SK-N-SH (cell line): Measurements from ENCODE around the gene CYTH4. TPM values are rescaled to one million over a fixed set of nuclear protein-coding genes. Genes with fewer than 3 reads are reported as not detected.

Source experiments
- CTCF ChIA-PET: fragments of 300-600, 350-600 bp; formaldehyde crosslinking; extraction: SDS; loops from one replicate; lab custom pipeline; 2021; lab: Yijun Ruan, JAX
- POLR2A ChIA-PET: fragments of 350-600 bp; sonication (Branson Sonifier 250); formaldehyde crosslinking; extraction: SDS; loops from one replicate; lab custom pipeline; 2020; ENCODE audit warnings: antibody characterized with exemption, inconsistent platforms; lab: Yijun Ruan, JAX
- DNase-seq: peaks from one replicate; pipeline ENCODE4 v3.0.0; 2012
- H2AFZ ChIP-seq: fragments of 200-600 bp; sonication (generic); 2 replicates; pipeline ENCODE4 v1.8.1; 2016; ENCODE audit warnings: antibody characterized with exemption, mild to moderate bottlenecking, low read depth
- H3F3A ChIP-seq: fragments of 200-600 bp; sonication (generic); replicated peaks from 2 replicates; pipeline ENCODE3; 2016; ENCODE audit warnings: antibody characterized with exemption, mild to moderate bottlenecking; ENCODE audit not compliant: insufficient read depth
- H3K27ac ChIP-seq, 2 experiments: fragments of 200-500 bp in 1 of 2; fragments of 200-600 bp in 1 of 2; sonication (Bioruptor generic) in 1 of 2; sonication (generic), shearing (Covaris generic) in 1 of 2; 2 replicates each; pipeline versions ENCODE4 v1.5.1 to v1.6.1; 2014 to 2016; ENCODE audit warnings: low read depth in 2 of 2, inconsistent platforms in 1 of 2, low read length in 1 of 2, mild to moderate bottlenecking in 1 of 2, mixed read lengths in 1 of 2
- H3K27me3 ChIP-seq: fragments of 200-600 bp; sonication (generic), shearing (Covaris generic); 2 replicates; pipeline ENCODE4 v1.6.1; 2016; ENCODE audit warnings: mixed run types; ENCODE audit not compliant: insufficient read depth
- H3K36me3 ChIP-seq, 2 experiments: fragments of 200-500 bp in 1 of 2; fragments of 200-600 bp in 1 of 2; sonication (Bioruptor generic) in 1 of 2; sonication (generic) in 1 of 2; replicated peaks in 1 of 2; 2 replicates each; pipeline versions ENCODE3 to v1.5.1; 2014 to 2016; ENCODE audit warnings: low read length in 1 of 2, mild to moderate bottlenecking in 1 of 2; ENCODE audit not compliant: insufficient read depth in 2 of 2, control insufficient read depth in 1 of 2
- H3K4me1 ChIP-seq, 2 experiments: fragments of 200-500 bp in 1 of 2; fragments of 200-600 bp in 1 of 2; sonication (Bioruptor generic) in 1 of 2; sonication (generic), shearing (Covaris generic) in 1 of 2; 2 replicates each; pipeline versions ENCODE4 v1.5.1 to v1.6.1; 2014 to 2016; ENCODE audit warnings: low read depth in 1 of 2, low read length in 1 of 2, mixed run types in 1 of 2; ENCODE audit not compliant: insufficient read depth in 2 of 2, control insufficient read depth in 1 of 2
- H3K4me2 ChIP-seq: fragments of 200-600 bp; sonication (generic), shearing (Covaris generic); 2 replicates; pipeline ENCODE4 v1.6.1; 2017; ENCODE audit warnings: mixed run types
- H3K4me3 ChIP-seq, 2 experiments: fragments of 200-500 bp in 1 of 2; fragments of 200-600 bp in 1 of 2; sonication (Bioruptor generic) in 1 of 2; sonication (generic), shearing (Covaris generic) in 1 of 2; 2 replicates each; pipeline versions ENCODE4 v1.5.1 to v1.8.1; 2014 to 2016; ENCODE audit warnings: low read depth in 2 of 2, inconsistent platforms in 1 of 2, low read length in 1 of 2, mild to moderate bottlenecking in 1 of 2, mixed read lengths in 1 of 2, moderate library complexity in 1 of 2
- H3K79me2 ChIP-seq: fragments of 200-600 bp; sonication (generic); 2 replicates; pipeline ENCODE4 v1.8.1; 2017; ENCODE audit warnings: mild to moderate bottlenecking; ENCODE audit not compliant: insufficient read depth
- H3K9ac ChIP-seq: fragments of 200-600 bp; sonication (generic); 2 replicates; pipeline ENCODE4 v1.6.1; 2017; ENCODE audit warnings: mixed run types
- H3K9me2 ChIP-seq: fragments of 200-600 bp; sonication (generic); 2 replicates; pipeline ENCODE4 v1.6.1; 2017; ENCODE audit warnings: mixed run types
- H3K9me3 ChIP-seq: fragments of 200-600 bp; sonication (generic); 2 replicates; pipeline ENCODE4 v1.6.1; 2017; ENCODE audit warnings: mixed run types, mild to moderate bottlenecking, moderate library complexity
- H4K20me1 ChIP-seq: fragments of 200-600 bp; sonication (generic); 2 replicates; pipeline ENCODE4 v1.6.1; 2017; ENCODE audit warnings: mild to moderate bottlenecking, mixed run types; ENCODE audit not compliant: insufficient read depth
- FOSL2 ChIP-seq: IDR thresholded peaks from 2 replicates; pipeline ENCODE4 v1.4.0; 2012; ENCODE audit warnings: low read depth, mild to moderate bottlenecking, moderate library complexity, borderline replicate concordance
- FOXM1 ChIP-seq: IDR thresholded peaks from 2 replicates; pipeline ENCODE4 v1.4.0; 2012; ENCODE audit warnings: low read depth, mild to moderate bottlenecking
- MEF2A ChIP-seq: IDR thresholded peaks from 2 replicates; pipeline ENCODE4 v1.4.0; 2012; ENCODE audit warnings: low read depth, borderline replicate concordance
- MXI1 ChIP-seq: IDR thresholded peaks from 2 replicates; pipeline ENCODE4 v1.6.1; 2012; ENCODE audit warnings: mild to moderate bottlenecking, low read depth, low read length, improper control_type of control experiment
- RXRA ChIP-seq: IDR thresholded peaks from 2 replicates; pipeline ENCODE4 v1.4.0; 2012; ENCODE audit warnings: low read depth, mild to moderate bottlenecking, borderline replicate concordance
- SIN3A ChIP-seq: IDR thresholded peaks from 2 replicates; pipeline ENCODE4 v1.6.1; 2012; ENCODE audit warnings: low read depth, mild to moderate bottlenecking, low read length, moderate library complexity, borderline replicate concordance
- SMC3 ChIP-seq: IDR thresholded peaks from 2 replicates; pipeline ENCODE4 v1.6.1; 2012; ENCODE audit warnings: low read depth, low read length, improper control_type of control experiment
- TAF1 ChIP-seq: IDR thresholded peaks from 2 replicates; pipeline ENCODE4 v1.6.1; 2012; ENCODE audit warnings: low read depth, mild to moderate bottlenecking, low read length, moderate library complexity, borderline replicate concordance
- TEAD4 ChIP-seq: IDR thresholded peaks from 2 replicates; pipeline ENCODE4 v1.4.0; 2012; ENCODE audit warnings: mild to moderate bottlenecking, borderline replicate concordance; ENCODE audit not compliant: insufficient read depth
- YY1 ChIP-seq: IDR thresholded peaks from 2 replicates; pipeline ENCODE4 v1.4.0; 2012; ENCODE audit warnings: low read depth, mild to moderate bottlenecking
- whole genome bisulfite sequencing: methylation state at CpG from one replicate; pipeline ENCODE4 v1.1.6; 2017; ENCODE audit warnings: low lambda C conversion rate; 5-methylcytosine and 5-hydroxymethylcytosine counted together
- polyA plus RNA-seq, 3 experiments: library from polyadenylated mRNA; depleted of rRNA; stranded (reverse); fragments of >200 nt; gene quantifications; 2 replicates each; pipeline ENCODE4 v1.2.3, GENCODE V29; 2012
- TF ChIP-seq, protein P1 (sequence below): IDR thresholded peaks from 2 replicates; pipeline ENCODE4 v1.4.0; 2012; ENCODE audit warnings: low read depth, borderline replicate concordance
- TF ChIP-seq, protein P2 (sequence below): IDR thresholded peaks from 2 replicates; pipeline ENCODE4 v1.4.0; 2012; ENCODE audit warnings: low read depth, borderline replicate concordance
- TF ChIP-seq, protein P3 (sequence below): IDR thresholded peaks from 2 replicates; pipeline ENCODE4 v1.6.1; 2012; ENCODE audit warnings: mild to moderate bottlenecking, low read depth, low read length, moderate library complexity

Gene CYTH4
- polyA plus RNA-seq, 1 of the 3 experiments (the other 2 are of a cell fraction): 0.07 TPM

DNA sequence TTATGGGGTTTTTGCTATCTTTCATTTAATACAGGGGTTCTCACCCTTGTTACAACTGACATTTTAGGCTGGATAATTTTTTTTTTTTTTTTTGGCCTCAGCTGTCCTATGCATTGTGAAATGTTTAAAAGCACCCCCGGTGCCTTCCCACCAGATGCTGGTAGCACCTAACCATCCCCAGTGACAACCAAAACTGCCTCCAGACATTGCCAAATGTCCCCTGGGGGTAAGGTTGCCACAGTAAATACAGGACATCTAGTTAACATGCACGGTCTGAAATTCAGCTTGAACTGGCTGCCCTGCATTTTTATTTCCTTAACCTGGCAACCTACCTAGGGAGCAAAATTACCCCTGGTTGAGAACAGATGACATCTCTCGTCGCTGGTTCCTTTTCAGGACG lies 72.4 kb downstream of the CYTH4 start:
- H3K27me3 ChIP-seq: no peaks in the 10 kb centered on the region
- TF ChIP-seq, protein P1, sequence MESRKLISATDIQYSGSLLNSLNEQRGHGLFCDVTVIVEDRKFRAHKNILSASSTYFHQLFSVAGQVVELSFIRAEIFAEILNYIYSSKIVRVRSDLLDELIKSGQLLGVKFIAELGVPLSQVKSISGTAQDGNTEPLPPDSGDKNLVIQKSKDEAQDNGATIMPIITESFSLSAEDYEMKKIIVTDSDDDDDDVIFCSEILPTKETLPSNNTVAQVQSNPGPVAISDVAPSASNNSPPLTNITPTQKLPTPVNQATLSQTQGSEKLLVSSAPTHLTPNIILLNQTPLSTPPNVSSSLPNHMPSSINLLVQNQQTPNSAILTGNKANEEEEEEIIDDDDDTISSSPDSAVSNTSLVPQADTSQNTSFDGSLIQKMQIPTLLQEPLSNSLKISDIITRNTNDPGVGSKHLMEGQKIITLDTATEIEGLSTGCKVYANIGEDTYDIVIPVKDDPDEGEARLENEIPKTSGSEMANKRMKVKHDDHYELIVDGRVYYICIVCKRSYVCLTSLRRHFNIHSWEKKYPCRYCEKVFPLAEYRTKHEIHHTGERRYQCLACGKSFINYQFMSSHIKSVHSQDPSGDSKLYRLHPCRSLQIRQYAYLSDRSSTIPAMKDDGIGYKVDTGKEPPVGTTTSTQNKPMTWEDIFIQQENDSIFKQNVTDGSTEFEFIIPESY: no peak
- TF ChIP-seq TEAD4 (no peak), TAF1 (no peak), MXI1 (no peak), RXRA (no peak), FOSL2 (no peak)
- TF ChIP-seq, all 33 proteins: peak for 0
- no peak for DNase-seq
- Histone ChIP-seq H3K9ac (no peak overlapping the region), H3F3A (no peaks in the 10 kb centered on the region), H2AFZ (no peak overlapping the region), H3K9me3 (no peaks in the 10 kb centered on the region), H3K9me2 (no peaks in the 10 kb centered on the region), H3K27ac (no peak overlapping the region), H3K79me2 (no peaks in the 10 kb centered on the region), H3K4me1 (peaks cover 0 to 9% of the 10 kb centered on the region in 2 experiments; a peak in 1 of 4 replicates), H3K4me2 (no peak overlapping the region), H3K36me3 (no peaks in the 10 kb centered on the region), H4K20me1 (no peaks in the 10 kb centered on the region), H3K4me3 (no peak overlapping the region)
- ChIA-PET POLR2A (no interaction called here), CTCF (no interaction called here)
- WGBS: 57% methylated on average over 5 of the region's 5 CpGs

DNA sequence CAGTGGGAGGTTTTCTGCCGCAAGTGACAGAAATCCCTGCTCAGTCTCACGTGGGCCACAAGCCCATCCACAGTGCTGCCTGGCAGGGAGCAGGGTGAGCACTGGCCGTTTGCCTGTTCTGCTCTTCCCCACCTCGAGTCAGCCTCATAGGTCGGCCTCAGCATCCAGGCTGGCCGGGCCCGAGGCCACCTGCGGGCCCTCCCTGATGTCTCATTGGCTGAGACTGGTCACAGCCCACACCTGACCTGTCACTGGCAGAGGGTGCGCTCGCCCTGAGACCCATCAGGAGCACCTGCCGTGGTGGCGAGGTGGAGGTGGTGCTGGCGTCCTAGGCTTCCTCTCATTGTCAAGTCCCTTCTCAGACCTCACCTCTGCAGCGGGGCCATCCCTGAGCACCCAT lies 72.9 kb downstream of the CYTH4 start:
- no peak overlapping the region for H2AFZ ChIP-seq
- H3K27me3 ChIP-seq: no peaks in the 10 kb centered on the region
- no peaks in the 10 kb centered on the region for H3K9me3 ChIP-seq
- TF ChIP-seq TAF1: no peak
- TF ChIP-seq FOSL2: no peak
- TF ChIP-seq SMC3: no peak
- TF ChIP-seq SIN3A: no peak
- TF ChIP-seq FOXM1: no peak
- no peaks in the 10 kb centered on the region for H3K36me3 ChIP-seq
- no peaks in the 10 kb centered on the region for H3K79me2 ChIP-seq
- no peaks in the 10 kb centered on the region for H4K20me1 ChIP-seq
- no peak for DNase-seq
- H3K27ac ChIP-seq: no peak overlapping the region
- H3K9ac ChIP-seq: no peak overlapping the region
- no peak overlapping the region for H3K4me2 ChIP-seq
- 84% methylated on average over 9 of the region's 14 CpGs for WGBS
- H3K9me2 ChIP-seq: no peaks in the 10 kb centered on the region
- H3F3A ChIP-seq: no peaks in the 10 kb centered on the region
- peaks cover 0 to 9% of the 10 kb centered on the region in 2 experiments; a peak in 1 of 4 replicates for H3K4me1 ChIP-seq
- ChIA-PET POLR2A (no interaction called here), CTCF (no interaction called here)
- H3K4me3 ChIP-seq: no peak overlapping the region

DNA sequence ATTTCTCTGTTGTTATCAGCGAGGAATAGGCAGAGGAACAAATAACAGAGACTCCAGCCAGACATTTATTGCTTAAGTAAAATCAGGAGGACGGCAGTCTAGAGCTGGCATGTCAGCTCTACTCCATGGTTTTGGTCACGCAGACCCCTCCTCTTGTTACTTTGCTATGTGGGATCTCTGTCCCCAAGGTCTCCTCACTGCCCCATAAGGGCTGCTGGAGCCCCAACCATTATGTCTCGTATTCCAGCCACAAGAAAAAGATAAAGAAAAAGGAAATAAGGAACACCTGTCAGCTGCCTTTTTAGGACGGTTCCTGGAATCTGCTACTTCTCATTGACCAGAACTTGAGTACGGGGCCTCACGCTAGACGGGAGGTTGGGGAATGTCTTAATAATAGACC lies 74.6 kb downstream of the CYTH4 start:
- Histone ChIP-seq H3K4me2 (no peak overlapping the region), H3K4me1 (peaks cover 0 to 9% of the 10 kb centered on the region in 2 experiments; a peak in 1 of 4 replicates), H3K9me3 (no peaks in the 10 kb centered on the region), H3K27me3 (no peaks in the 10 kb centered on the region), H3F3A (no peaks in the 10 kb centered on the region), H2AFZ (no peak overlapping the region), H3K27ac (no peak overlapping the region), H4K20me1 (no peaks in the 10 kb centered on the region), H3K4me3 (no peak overlapping the region), H3K36me3 (no peaks in the 10 kb centered on the region), H3K79me2 (no peaks in the 10 kb centered on the region), H3K9me2 (no peaks in the 10 kb centered on the region), H3K9ac (no peak overlapping the region)
- CTCF ChIA-PET: no interaction called here
- 89% methylated on average over 8 of the region's 8 CpGs for WGBS
- no peak for DNase-seq
- POLR2A ChIA-PET: no interaction called here
- TF ChIP-seq, protein P2, sequence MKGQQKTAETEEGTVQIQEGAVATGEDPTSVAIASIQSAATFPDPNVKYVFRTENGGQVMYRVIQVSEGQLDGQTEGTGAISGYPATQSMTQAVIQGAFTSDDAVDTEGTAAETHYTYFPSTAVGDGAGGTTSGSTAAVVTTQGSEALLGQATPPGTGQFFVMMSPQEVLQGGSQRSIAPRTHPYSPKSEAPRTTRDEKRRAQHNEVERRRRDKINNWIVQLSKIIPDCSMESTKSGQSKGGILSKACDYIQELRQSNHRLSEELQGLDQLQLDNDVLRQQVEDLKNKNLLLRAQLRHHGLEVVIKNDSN: no peak
- TF ChIP-seq MEF2A: no peak
- no peak for TF ChIP-seq YY1
- TF ChIP-seq, protein P1: no peak
- TF ChIP-seq, protein P3, sequence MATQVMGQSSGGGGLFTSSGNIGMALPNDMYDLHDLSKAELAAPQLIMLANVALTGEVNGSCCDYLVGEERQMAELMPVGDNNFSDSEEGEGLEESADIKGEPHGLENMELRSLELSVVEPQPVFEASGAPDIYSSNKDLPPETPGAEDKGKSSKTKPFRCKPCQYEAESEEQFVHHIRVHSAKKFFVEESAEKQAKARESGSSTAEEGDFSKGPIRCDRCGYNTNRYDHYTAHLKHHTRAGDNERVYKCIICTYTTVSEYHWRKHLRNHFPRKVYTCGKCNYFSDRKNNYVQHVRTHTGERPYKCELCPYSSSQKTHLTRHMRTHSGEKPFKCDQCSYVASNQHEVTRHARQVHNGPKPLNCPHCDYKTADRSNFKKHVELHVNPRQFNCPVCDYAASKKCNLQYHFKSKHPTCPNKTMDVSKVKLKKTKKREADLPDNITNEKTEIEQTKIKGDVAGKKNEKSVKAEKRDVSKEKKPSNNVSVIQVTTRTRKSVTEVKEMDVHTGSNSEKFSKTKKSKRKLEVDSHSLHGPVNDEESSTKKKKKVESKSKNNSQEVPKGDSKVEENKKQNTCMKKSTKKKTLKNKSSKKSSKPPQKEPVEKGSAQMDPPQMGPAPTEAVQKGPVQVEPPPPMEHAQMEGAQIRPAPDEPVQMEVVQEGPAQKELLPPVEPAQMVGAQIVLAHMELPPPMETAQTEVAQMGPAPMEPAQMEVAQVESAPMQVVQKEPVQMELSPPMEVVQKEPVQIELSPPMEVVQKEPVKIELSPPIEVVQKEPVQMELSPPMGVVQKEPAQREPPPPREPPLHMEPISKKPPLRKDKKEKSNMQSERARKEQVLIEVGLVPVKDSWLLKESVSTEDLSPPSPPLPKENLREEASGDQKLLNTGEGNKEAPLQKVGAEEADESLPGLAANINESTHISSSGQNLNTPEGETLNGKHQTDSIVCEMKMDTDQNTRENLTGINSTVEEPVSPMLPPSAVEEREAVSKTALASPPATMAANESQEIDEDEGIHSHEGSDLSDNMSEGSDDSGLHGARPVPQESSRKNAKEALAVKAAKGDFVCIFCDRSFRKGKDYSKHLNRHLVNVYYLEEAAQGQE: no peak
